ENCODE measurements around the gene SPATA31C1.
"Not testable (repeated sequence)": the region's sequence is repeated elsewhere in the genome, so short reads cannot be mapped to it uniquely, and the experiment has no call there.

SPATA31C1 gene

DNA sequence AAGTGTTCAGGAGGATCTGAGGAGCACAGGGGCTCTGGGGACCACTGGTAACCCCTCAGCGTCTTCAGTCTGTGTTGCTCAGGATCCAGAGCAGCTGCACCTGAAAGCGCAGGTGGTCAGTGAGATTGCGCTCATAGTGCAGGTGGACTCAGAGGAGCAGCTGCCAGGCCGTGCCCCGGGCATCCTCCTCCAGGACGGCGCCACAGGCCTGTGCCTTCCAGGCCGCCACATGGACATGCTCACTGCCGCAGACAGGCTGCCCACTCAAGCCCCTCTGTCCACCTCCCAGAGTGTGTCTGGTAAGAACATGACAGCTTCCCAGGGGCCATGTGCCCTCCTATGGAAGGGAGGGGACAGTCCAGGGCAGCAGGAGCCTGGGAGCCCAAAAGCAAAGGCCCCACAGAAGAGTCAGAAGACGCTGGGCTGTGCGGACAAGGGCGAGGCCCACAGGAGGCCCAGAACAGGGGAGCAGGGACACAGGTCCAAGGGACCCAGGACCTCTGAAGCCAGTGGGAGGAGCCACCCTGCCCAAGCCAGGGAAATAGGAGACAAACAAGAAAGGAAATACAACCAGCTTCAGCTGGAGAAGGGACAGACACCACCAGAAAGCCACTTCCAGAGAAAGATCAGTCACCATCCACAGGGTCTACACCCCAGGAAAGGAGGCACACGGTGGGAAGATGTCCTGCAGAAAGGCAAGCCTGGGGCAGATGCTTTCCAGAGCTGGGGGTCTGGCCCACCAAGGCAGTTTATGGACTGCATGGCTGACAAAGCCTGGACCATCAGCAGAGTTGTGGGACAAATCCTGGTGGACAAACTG, 29.9 kb upstream of the SPATA31C1 start:
- Histone ChIP-seq H3K4me3 (ENCODE audit: low read depth in 1 of 2, low read length in 2 of 2) (no peak overlapping the region), H3K4me1 (ENCODE audit: control insufficient read depth in 1 of 2, insufficient read depth in 2 of 2, low read length in 2 of 2) (no peaks in the 10 kb centered on the region), H3K27ac (ENCODE audit: low read length) (no peak overlapping the region), H3K9me3 (ENCODE audit: control insufficient read depth in 1 of 2, low read length in 2 of 2) (no peaks in the 10 kb centered on the region), H3K36me3 (ENCODE audit: control insufficient read depth in 1 of 2, insufficient read depth in 2 of 2, low read length in 2 of 2) (no peaks in the 10 kb centered on the region), H3K27me3 (ENCODE audit: low read depth, low read length) (no peaks in the 10 kb centered on the region)

DNA sequence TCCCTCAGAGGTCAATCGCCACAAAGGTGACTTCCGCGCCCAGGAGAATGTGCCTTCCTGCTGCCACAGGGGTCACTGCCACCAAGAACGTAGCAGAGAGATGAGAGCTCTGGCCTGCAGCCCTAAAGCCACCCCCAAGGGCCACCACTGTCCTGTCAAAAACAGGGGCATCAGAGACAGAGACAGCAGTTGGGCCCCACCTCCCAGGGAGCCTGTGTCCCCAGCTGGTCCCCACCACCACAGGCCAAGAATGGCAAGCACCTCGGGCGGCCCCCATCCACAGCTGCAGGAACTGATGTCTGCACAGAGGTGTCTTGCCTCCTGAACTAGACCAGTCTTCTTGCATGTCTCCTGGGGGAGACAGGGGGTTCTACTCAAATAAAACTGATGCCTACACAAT, 29.3 kb upstream of the SPATA31C1 start:
- Histone ChIP-seq H3K27ac (ENCODE audit: low read length) (no peak overlapping the region), H3K9me3 (ENCODE audit: control insufficient read depth in 1 of 2, low read length in 2 of 2) (no peaks in the 10 kb centered on the region), H3K27me3 (ENCODE audit: low read depth, low read length) (no peaks in the 10 kb centered on the region), H3K4me3 (ENCODE audit: low read depth in 1 of 2, low read length in 2 of 2) (no peak overlapping the region), H3K4me1 (ENCODE audit: control insufficient read depth in 1 of 2, insufficient read depth in 2 of 2, low read length in 2 of 2) (no peaks in the 10 kb centered on the region), H3K36me3 (ENCODE audit: control insufficient read depth in 1 of 2, insufficient read depth in 2 of 2, low read length in 2 of 2) (no peaks in the 10 kb centered on the region)

DNA sequence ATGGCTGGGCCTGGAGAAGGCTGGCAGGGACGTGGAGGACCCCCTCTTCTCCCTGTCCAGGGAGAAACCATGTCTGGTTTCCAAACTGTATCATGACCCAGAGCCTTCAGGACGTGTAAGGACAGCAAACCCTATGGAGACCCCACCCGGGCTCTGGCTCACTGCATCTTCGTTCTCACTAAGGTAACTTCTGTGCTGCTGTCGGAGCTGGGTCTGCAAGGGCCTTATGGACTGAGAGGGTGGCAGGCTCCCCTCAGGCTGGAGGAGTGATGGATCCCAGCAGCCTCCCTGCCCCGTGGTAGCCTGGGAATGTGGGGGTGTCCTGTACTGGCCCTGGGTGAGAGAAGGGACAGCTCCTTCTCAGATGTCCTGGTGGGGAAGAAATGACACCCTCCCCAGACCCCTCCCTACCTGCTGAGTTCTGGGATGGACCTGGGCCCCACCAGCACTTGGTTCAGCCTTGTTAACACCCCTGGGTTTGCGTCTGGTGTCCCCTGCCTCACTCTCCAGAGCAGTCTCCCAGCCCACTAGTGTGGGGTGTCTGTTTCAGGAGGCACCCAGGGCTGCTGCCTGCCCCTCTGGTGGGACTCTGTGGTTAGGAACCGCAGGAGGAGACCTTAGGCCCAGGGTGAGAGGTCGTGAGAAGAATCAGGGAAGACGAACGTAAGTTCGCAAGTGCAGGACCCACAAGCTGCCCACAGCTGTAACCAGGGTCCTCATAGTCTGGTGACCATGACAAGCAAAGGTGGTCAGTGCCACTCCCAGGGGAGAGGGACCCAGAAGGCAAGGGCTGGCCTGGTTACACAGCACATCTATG, 28.5 kb upstream of the SPATA31C1 start:
- H3K36me3 ChIP-seq (ENCODE audit: control insufficient read depth in 1 of 2, insufficient read depth in 2 of 2, low read length in 2 of 2), result no peaks in the 10 kb centered on the region
- H3K4me1 ChIP-seq (ENCODE audit: control insufficient read depth in 1 of 2, insufficient read depth in 2 of 2, low read length in 2 of 2), result no peaks in the 10 kb centered on the region
- no peak overlapping the region for H3K4me3 ChIP-seq (ENCODE audit: low read depth in 1 of 2, low read length in 2 of 2)
- H3K27ac ChIP-seq (ENCODE audit: low read length), result no peak overlapping the region
- no peaks in the 10 kb centered on the region for H3K27me3 ChIP-seq (ENCODE audit: low read depth, low read length)
- H3K9me3 ChIP-seq (ENCODE audit: control insufficient read depth in 1 of 2, low read length in 2 of 2), result no peaks in the 10 kb centered on the region

DNA sequence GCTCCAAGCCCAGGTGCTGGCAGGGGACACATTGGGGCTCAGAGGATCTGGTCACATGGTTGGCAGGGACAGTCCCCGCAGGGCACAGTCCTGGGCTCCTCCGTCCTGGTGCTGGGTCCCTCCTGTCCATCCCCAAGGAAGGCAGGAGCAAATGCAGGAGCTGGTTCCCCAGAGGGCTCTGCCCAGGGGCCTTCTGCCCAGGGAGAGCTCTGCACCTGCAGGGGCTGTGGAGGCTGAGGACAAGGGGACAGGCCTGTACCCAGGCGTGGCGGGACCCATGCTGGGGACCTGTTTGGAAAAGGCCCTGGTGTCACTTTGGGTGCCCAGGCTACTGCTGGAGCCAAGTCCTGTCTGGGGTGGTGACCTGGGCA, 27.9 kb upstream of the SPATA31C1 start:
- H3K36me3 ChIP-seq (ENCODE audit: control insufficient read depth in 1 of 2, insufficient read depth in 2 of 2, low read length in 2 of 2), result no peaks in the 10 kb centered on the region
- no peaks in the 10 kb centered on the region for H3K4me1 ChIP-seq (ENCODE audit: control insufficient read depth in 1 of 2, insufficient read depth in 2 of 2, low read length in 2 of 2)
- no peaks in the 10 kb centered on the region for H3K9me3 ChIP-seq (ENCODE audit: control insufficient read depth in 1 of 2, low read length in 2 of 2)
- H3K4me3 ChIP-seq (ENCODE audit: low read depth in 1 of 2, low read length in 2 of 2), result no peak overlapping the region
- H3K27me3 ChIP-seq (ENCODE audit: low read depth, low read length), result no peaks in the 10 kb centered on the region
- H3K27ac ChIP-seq (ENCODE audit: low read length), result no peak overlapping the region

GRCh38 chr9:87890837-87891236, 26.9 kb upstream of the SPATA31C1 start:
- no peaks in the 10 kb centered on the region for H3K9me3 ChIP-seq (ENCODE audit: control insufficient read depth in 1 of 2, low read length in 2 of 2)
- H3K4me3 ChIP-seq (ENCODE audit: low read depth in 1 of 2, low read length in 2 of 2), result no peak overlapping the region
- no peaks in the 10 kb centered on the region for H3K36me3 ChIP-seq (ENCODE audit: control insufficient read depth in 1 of 2, insufficient read depth in 2 of 2, low read length in 2 of 2)
- H3K4me1 ChIP-seq (ENCODE audit: control insufficient read depth in 1 of 2, insufficient read depth in 2 of 2, low read length in 2 of 2), result no peaks in the 10 kb centered on the region
- no peaks in the 10 kb centered on the region for H3K27me3 ChIP-seq (ENCODE audit: low read depth, low read length)
- no peak overlapping the region for H3K27ac ChIP-seq (ENCODE audit: low read length)

DNA sequence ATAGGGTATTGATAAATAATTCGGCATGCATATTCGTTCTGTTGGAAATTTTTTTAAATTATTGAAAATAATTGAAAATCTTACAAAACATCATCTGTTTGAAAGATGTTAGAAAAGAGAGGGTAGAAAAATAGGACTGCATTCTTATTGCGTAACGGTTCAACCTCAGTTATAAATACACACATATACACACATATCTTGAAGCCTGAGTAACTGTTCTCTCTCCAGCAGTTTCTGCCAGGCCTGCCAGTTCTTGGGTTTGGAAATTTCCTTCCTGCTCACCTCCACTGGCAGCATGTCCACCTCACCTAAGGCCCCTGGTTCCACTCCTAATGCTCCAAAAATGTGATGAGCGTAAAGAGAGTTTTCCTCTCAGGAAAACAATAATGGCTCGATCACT, 26.0 kb upstream of the SPATA31C1 start:
- H3K4me3 ChIP-seq (ENCODE audit: low read depth in 1 of 2, low read length in 2 of 2), result no peak overlapping the region
- H3K36me3 ChIP-seq (ENCODE audit: control insufficient read depth in 1 of 2, insufficient read depth in 2 of 2, low read length in 2 of 2), result no peaks in the 10 kb centered on the region
- no peaks in the 10 kb centered on the region for H3K27me3 ChIP-seq (ENCODE audit: low read depth, low read length)
- no peaks in the 10 kb centered on the region for H3K9me3 ChIP-seq (ENCODE audit: control insufficient read depth in 1 of 2, low read length in 2 of 2)
- H3K4me1 ChIP-seq (ENCODE audit: control insufficient read depth in 1 of 2, insufficient read depth in 2 of 2, low read length in 2 of 2), result no peaks in the 10 kb centered on the region
- no peak overlapping the region for H3K27ac ChIP-seq (ENCODE audit: low read length)

DNA sequence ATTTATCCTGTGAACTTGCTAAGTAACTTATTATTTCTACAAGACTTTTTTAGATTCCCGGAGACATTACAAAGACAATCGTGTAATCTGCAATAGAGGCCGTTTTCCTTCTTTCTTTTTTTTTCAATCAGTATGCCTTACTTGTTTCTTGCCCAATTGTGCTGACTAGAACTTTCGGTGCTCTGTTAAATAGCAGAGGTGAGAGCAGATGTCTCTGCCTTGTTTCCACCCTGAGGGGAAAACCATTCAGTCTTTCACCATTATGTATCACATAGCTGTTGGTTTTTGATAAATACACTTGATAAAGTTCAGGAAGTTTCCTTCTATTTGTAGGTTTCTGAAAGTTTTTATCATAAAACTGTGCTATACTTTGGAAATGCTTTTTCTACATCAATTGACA, 24.8 kb upstream of the SPATA31C1 start:
- H3K4me1 ChIP-seq (ENCODE audit: control insufficient read depth in 1 of 2, insufficient read depth in 2 of 2, low read length in 2 of 2), result no peaks in the 10 kb centered on the region
- H3K9me3 ChIP-seq (ENCODE audit: control insufficient read depth in 1 of 2, low read length in 2 of 2), result no peaks in the 10 kb centered on the region
- no peak overlapping the region for H3K27ac ChIP-seq (ENCODE audit: low read length)
- H3K27me3 ChIP-seq (ENCODE audit: low read depth, low read length), result no peaks in the 10 kb centered on the region
- no peak overlapping the region for H3K4me3 ChIP-seq (ENCODE audit: low read depth in 1 of 2, low read length in 2 of 2)
- H3K36me3 ChIP-seq (ENCODE audit: control insufficient read depth in 1 of 2, insufficient read depth in 2 of 2, low read length in 2 of 2), result no peaks in the 10 kb centered on the region

- no peak overlapping the region for H3K4me3 ChIP-seq (ENCODE audit: low read depth in 1 of 2, low read length in 2 of 2)
- H3K9me3 ChIP-seq (ENCODE audit: control insufficient read depth in 1 of 2, low read length in 2 of 2), result no peaks in the 10 kb centered on the region
- no peaks in the 10 kb centered on the region for H3K27me3 ChIP-seq (ENCODE audit: low read depth, low read length)
- no peaks in the 10 kb centered on the region for H3K36me3 ChIP-seq (ENCODE audit: control insufficient read depth in 1 of 2, insufficient read depth in 2 of 2, low read length in 2 of 2)
- H3K4me1 ChIP-seq (ENCODE audit: control insufficient read depth in 1 of 2, insufficient read depth in 2 of 2, low read length in 2 of 2), result no peaks in the 10 kb centered on the region
- H3K27ac ChIP-seq (ENCODE audit: low read length), result no peak overlapping the region
Measured at GRCh38 chr9:87894998-87895625, 22.6 kb upstream of the SPATA31C1 start.

DNA sequence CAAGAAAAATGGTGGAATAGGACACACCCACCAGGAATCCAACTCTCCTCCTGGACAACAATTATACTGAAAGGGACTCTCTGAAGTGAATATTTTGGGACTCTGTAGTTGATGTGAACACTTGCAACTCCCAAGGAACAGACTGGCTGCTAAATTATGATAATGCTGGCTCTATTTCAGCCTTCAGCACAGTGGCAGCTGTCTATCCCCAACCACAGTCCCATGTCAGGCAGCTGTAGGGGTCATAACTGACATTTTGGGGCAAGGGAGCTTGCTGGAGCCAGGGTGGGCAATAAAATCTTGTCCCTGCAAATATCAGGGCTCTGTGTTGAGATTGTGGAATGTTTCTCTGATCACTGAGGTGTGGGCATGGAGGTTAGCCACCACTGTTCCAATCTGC, 20.9 kb upstream of the SPATA31C1 start:
- Histone ChIP-seq H3K36me3 (ENCODE audit: control insufficient read depth in 1 of 2, insufficient read depth in 2 of 2, low read length in 2 of 2) (no peaks in the 10 kb centered on the region), H3K4me3 (ENCODE audit: low read depth in 1 of 2, low read length in 2 of 2) (no peak overlapping the region), H3K4me1 (ENCODE audit: control insufficient read depth in 1 of 2, insufficient read depth in 2 of 2, low read length in 2 of 2) (no peaks in the 10 kb centered on the region), H3K27me3 (ENCODE audit: low read depth, low read length) (no peaks in the 10 kb centered on the region), H3K9me3 (ENCODE audit: control insufficient read depth in 1 of 2, low read length in 2 of 2) (no peaks in the 10 kb centered on the region), H3K27ac (ENCODE audit: low read length) (no peak overlapping the region)

DNA sequence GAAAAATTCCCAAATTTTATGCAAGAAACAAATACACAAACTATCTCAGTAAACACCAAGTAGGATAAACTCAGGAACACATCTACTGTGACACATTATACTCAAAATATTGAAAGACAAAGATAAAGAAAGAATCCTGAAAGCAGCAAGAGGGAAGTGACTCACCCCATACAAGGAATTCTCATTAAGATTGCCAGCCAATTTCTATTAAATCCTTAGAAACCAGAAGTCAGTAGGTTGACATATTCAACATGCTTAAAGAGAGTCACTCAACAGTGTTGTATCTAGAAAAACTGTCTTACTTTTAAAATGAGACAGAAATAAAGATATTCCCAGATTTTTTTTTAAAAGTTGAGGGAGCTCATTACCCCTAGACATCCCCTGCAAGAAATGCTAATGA, 19.6 kb upstream of the SPATA31C1 start:
- Histone ChIP-seq H3K27me3 (ENCODE audit: low read depth, low read length) (no peaks in the 10 kb centered on the region), H3K4me1 (ENCODE audit: control insufficient read depth in 1 of 2, insufficient read depth in 2 of 2, low read length in 2 of 2) (no peaks in the 10 kb centered on the region), H3K36me3 (ENCODE audit: control insufficient read depth in 1 of 2, insufficient read depth in 2 of 2, low read length in 2 of 2) (no peaks in the 10 kb centered on the region), H3K9me3 (ENCODE audit: control insufficient read depth in 1 of 2, low read length in 2 of 2) (peaks cover 0 to 7% of the 10 kb centered on the region in 2 donors), H3K4me3 (ENCODE audit: low read depth in 1 of 2, low read length in 2 of 2) (no peak overlapping the region), H3K27ac (ENCODE audit: low read length) (no peak overlapping the region)

DNA sequence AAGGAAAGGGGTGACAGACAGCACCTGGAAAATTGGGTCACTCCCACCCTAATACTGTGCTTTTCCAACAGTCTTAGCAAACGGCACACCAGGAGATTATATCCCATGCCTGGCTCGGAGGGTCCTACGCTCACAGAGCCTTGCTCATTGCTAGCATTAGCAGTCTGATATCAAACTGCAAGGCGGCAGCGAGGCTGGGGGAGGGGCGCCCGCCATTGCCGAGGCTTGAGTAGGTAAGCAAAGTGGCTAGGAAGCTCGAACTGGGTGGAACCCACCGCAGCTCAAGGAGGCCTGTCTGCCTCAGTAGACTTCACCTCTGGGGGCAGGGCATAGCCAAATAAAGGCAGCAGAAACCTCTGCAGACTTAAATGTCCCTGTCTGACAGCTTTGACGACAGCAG, 15.4 kb upstream of the SPATA31C1 start:
- not testable (repeated sequence) for H3K4me3 ChIP-seq (ENCODE audit: low read depth in 1 of 2, low read length in 2 of 2); H3K27me3 ChIP-seq (ENCODE audit: low read depth, low read length)

More for the DNA sequence above, 15.4 kb upstream of the SPATA31C1 start:
- H3K36me3 ChIP-seq (ENCODE audit: control insufficient read depth in 1 of 2, insufficient read depth in 2 of 2, low read length in 2 of 2); H3K27ac ChIP-seq (ENCODE audit: low read length); H3K9me3 ChIP-seq (ENCODE audit: control insufficient read depth in 1 of 2, low read length in 2 of 2); H3K4me1 ChIP-seq (ENCODE audit: control insufficient read depth in 1 of 2, insufficient read depth in 2 of 2, low read length in 2 of 2): not testable (repeated sequence)

Measured in muscle layer of duodenum (tissue), 2 donors.